ENCODE results near the gene APELA.

Gene APELA

GRCh38 chr4:164871673-164872072, 5.3 kb upstream of the APELA start:
- no peak for TF ChIP-seq CTCF (IDR thresholded peaks at IDR 0.05; ENCODE audit: low read depth, low read length)
- no peak for DNase-seq (ENCODE audit: extremely low read depth, low read depth)

DNA sequence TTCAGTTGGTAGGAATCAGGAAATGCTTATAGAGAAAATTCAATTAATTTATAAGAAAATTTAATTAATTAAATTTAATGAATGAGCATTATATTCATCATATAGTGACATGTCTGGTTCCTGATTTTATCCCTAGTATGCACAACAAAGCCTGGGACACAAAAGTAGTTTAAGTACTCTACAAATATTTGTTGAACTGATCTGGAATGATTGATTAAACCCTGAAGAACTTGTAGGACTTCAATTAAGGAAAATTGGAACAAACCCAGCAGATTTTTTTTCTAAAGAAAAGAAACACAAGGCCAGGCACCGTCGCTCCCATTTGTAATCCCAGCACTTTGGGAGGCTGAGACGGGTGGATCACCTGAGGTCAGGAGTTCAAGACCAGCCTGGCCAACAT, 4.5 kb upstream of the APELA start:
- TF ChIP-seq CTCF (IDR thresholded peaks at IDR 0.05; ENCODE audit: low read depth, low read length): no peak

DNA sequence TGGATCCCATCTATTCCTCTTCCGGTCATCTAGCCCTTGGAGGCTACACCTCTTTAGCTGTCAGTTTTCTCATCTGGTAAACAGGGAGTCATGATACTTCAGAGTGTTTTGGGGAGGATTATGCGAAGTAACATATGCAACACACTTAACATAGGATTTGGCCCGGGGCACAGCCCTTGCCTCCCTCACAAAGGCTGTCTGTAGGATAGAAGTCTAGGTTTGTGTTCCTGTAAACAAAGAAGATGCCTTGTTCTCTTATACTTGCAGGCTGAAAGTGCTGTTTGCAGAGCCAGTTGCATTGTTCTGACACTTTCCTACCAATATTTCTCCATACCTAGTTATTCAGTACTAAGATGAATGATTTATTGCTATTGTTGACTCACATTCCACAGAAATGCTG, 2.2 kb upstream of the APELA start:
- no peak for DNase-seq (ENCODE audit: extremely low read depth, low read depth)
- no peak for TF ChIP-seq CTCF (IDR thresholded peaks at IDR 0.05; ENCODE audit: low read depth, low read length)

More for the DNA sequence above, 4.5 kb upstream of the APELA start:
- DNase-seq (ENCODE audit: extremely low read depth, low read depth): no peak

- TF ChIP-seq CTCF (IDR thresholded peaks at IDR 0.05; ENCODE audit: low read depth, low read length): no peak
- DNase-seq (ENCODE audit: extremely low read depth, low read depth): no peak
Measured at GRCh38 chr4:164880489-164881262, 3.7 kb downstream of the APELA start.

- no peak for DNase-seq (ENCODE audit: extremely low read depth, low read depth)
- TF ChIP-seq CTCF (IDR thresholded peaks at IDR 0.05; ENCODE audit: low read depth, low read length): no peak
Measured at GRCh38 chr4:164888096-164888715, 11.2 kb downstream of the APELA start.

- TF ChIP-seq CTCF (IDR thresholded peaks at IDR 0.05; ENCODE audit: low read depth, low read length): no peak
- no peak for DNase-seq (ENCODE audit: extremely low read depth, low read depth)
Measured at GRCh38 chr4:164890691-164891090, 13.7 kb downstream of the APELA start.

DNA sequence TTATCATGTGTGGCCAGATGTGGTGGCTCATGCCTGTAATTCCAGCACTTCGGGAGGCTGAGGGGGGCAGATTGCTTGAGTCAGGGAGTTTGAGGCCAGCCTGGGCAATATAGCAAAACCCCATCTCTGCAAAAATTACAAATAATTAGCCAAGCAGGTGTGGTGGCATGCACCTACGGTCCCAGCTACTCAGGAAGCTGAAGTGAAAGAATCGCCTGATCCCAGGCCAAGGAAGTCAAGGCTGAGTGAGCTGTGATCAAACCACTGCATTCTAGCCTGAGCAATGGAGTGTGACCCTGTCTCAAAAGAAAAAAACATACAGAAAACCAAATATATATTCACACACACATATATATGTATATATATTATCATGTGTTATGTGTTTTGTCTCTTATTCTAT, 15.0 kb downstream of the APELA start:
- TF ChIP-seq CTCF (IDR thresholded peaks at IDR 0.05; ENCODE audit: low read depth, low read length): no peak
- no peak for DNase-seq (ENCODE audit: extremely low read depth, low read depth)

All from AG09319 (cell line).